ENCODE measurements around the gene POLN. TPM values are rescaled to one million over a fixed set of nuclear protein-coding genes. Genes with fewer than 3 reads are reported as not detected.

Gene POLN
- total RNA-seq, 1 donor from 2014 or later: 1.9 TPM

DNA sequence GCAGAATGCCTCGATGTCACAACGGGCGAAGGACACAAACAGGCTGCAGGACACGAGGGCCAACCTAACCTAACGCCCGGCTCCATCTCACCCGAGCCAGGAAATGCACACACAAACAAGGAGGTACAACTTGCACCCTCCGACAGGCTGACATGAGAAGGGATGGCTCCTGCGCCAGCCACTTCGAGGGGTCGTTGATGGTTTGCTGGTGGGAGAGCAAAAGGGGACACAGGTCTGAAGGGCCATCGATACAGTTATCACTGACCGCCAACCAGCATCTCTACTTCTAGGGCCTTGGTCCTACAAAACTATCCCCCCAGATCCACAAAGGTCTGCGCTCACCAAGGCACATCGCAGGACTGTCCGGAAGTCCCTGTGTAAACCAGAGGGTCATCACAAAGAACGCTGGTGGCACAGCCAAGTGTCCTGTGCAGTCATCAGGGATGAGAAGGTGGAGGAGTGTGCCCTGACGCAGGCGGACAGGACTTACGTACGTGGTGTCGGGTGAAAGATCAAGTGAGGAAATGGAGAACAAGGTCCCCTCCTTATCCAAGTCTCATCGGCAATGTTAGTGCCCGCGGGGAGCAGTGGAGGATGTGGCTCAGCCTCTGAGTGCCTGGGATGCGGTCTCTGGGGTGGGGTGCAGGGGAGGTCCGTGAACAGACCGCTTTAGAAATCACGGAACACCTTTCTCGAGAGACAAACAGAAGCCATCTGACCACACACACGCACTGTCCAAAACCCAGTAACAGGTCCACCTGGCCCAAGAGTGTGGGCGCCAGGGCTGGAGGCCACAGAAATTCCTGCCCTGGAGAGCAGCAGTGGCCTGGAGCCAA lies 13.0 kb upstream of the POLN start:
- Mint-ChIP-seq H3K27ac (no peak overlapping the region), H3K9me3 (no peaks in the 10 kb centered on the region), H3K27me3 (no peaks in the 10 kb centered on the region), H3K4me1 (no peaks in the 10 kb centered on the region), H3K4me3 (no peak overlapping the region), H3K36me3 (ENCODE audit: low read depth) (no peaks in the 10 kb centered on the region)
- no peak for DNase-seq
- intact Hi-C loops (cut with micrococcal nuclease): no loop called here

- Mint-ChIP-seq H3K36me3 (ENCODE audit: low read depth) (no peaks in the 10 kb centered on the region), H3K27me3 (no peaks in the 10 kb centered on the region), H3K27ac (no peak overlapping the region), H3K4me1 (no peaks in the 10 kb centered on the region), H3K4me3 (no peak overlapping the region), H3K9me3 (no peaks in the 10 kb centered on the region)
- DNase-seq: no peak
- intact Hi-C loops (cut with micrococcal nuclease): no loop called here
Observed at GRCh38 chr4:2253160-2254084, 11.5 kb upstream of the POLN start.

DNA sequence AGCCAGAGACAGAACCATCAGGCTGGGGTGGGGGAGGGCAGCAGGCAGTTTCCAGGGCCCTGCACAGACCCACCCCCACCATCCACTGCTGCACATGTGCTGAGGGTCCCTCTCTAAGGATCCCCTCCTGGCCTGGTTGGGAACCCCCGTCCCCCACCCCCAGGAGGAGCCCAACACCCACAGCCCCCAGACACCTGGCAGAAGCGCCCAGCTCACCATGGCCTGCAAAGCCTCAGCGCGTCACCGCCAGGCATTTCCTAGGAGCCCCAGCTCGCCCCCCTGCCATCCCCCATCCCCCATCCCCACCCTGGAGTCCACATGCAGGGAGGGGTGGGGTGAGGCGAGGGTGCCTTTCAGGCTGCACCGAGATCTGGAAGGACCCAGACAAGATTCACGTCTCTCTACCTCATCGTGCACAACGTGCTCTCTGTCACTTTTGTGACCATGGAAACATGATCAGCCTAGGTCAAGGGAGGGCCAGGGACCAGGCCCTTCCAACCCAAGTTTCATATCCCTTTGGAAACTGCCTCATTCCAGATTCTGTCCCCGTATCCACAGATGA lies 10.7 kb upstream of the POLN start:
- no peaks in the 10 kb centered on the region for H3K36me3 Mint-ChIP-seq (ENCODE audit: low read depth)
- no peak for DNase-seq
- H3K4me3 Mint-ChIP-seq: no peak overlapping the region
- H3K27me3 Mint-ChIP-seq: no peaks in the 10 kb centered on the region
- no peaks in the 10 kb centered on the region for H3K4me1 Mint-ChIP-seq
- intact Hi-C loops (cut with micrococcal nuclease): no loop called here
- H3K27ac Mint-ChIP-seq: no peak overlapping the region
- no peaks in the 10 kb centered on the region for H3K9me3 Mint-ChIP-seq

- no peaks in the 10 kb centered on the region for H3K27me3 Mint-ChIP-seq
- H3K4me1 Mint-ChIP-seq: no peaks in the 10 kb centered on the region
- no peak overlapping the region for H3K27ac Mint-ChIP-seq
- no peaks in the 10 kb centered on the region for H3K36me3 Mint-ChIP-seq (ENCODE audit: low read depth)
- no peaks in the 10 kb centered on the region for H3K9me3 Mint-ChIP-seq
- intact Hi-C loops (cut with micrococcal nuclease): no loop called here
- no peak overlapping the region for H3K4me3 Mint-ChIP-seq
- no peak for DNase-seq
Observed at GRCh38 chr4:2251795-2252529, 10.0 kb upstream of the POLN start.

DNA sequence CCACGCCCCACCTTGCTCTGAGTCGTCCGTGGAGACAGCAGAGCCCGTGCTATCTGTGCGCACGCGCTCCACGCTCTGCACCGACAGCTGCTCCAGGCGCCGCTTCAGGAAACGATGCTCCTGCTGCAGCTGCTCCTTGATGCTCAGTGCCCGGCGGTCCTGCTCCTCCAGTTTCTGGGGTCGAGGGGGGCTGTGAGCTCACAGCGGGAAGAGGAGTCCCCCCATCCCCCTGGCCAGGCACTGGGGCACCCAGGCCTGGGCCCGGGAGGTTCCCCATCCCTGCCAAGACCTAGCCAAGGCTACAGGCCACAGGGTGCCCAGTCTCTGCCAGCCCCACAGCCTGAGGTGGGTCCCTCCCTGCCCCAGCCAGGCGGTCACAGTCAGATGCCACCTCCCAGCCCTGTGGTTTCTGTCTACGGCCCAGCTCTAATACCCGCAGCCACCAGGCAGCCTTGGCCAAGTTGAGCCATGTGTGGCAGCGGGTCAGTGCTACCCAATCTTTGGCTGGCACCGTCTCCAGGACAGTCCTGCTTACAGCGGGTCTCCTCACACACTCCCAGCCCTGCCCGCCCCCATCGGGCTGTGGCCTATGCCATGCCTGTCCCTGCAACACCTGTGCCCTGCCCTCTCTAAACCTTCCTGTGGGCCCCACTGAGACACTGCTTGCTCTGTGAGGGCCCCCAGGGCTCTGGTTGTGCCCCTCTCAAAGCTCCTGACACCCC lies 9.3 kb upstream of the POLN start:
- Mint-ChIP-seq H3K4me3 (no peak overlapping the region), H3K9me3 (no peaks in the 10 kb centered on the region), H3K36me3 (ENCODE audit: low read depth) (no peaks in the 10 kb centered on the region), H3K27ac (no peak overlapping the region), H3K4me1 (no peaks in the 10 kb centered on the region), H3K27me3 (no peaks in the 10 kb centered on the region)
- intact Hi-C loops (cut with micrococcal nuclease): no loop called here
- no peak for DNase-seq

- intact Hi-C loops (cut with micrococcal nuclease): no loop called here
Observed at GRCh38 chr4:2250357-2251072, 8.6 kb upstream of the POLN start.

DNA sequence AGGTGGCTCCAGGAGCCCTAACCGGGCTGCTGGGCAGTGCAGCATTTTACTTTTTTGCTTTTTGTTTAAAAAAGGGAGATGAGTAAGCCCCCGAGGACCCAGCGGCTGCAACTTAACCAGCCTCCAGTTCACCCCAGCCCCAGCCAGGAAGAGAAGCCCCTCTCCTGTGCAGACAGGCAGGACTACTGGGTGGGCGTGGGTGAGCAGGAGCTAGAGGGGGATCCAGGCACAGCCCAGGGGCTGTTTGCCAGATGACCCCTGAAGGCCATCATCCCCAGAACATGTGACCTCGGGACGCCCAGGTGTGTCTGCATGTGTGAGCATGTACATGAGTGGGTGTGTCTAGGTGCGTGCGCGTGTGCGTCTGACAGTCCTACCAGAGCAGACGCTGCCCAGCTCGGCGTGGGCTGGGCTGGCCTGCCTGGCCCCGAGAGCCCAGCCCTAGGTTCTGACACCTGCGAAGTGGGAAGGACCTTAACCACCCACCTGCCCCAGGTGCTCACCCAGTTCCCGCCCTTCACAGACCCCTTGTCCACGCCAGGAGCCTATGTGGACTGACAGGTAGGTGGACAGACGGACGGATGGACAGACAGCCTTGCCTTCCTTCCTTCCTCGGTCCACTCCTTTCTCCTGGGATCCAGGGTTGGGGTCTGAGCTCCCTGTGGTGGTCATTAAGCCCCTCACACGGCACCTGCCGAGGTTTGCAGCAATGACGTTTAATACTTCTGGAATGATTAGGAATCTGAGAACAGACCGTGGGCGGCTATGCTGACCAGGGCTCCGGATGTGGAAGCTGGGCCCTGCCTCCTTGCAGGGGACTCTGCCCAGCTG lies 7.8 kb upstream of the POLN start:
- Mint-ChIP-seq H3K9me3 (no peaks in the 10 kb centered on the region), H3K27me3 (no peaks in the 10 kb centered on the region), H3K4me1 (peaks cover 5% of the 10 kb centered on the region), H3K27ac (no peak overlapping the region), H3K36me3 (ENCODE audit: low read depth) (no peaks in the 10 kb centered on the region), H3K4me3 (no peak overlapping the region)
- intact Hi-C loops (cut with micrococcal nuclease): loop anchor here (10.0 kb wide), 1 partner anchor 535 kb away; the partner anchor contains the start of gene SLBP
- no peak for DNase-seq

More at GRCh38 chr4:2250357-2251072, 8.6 kb upstream of the POLN start:
- no peak overlapping the region for H3K27ac Mint-ChIP-seq
- H3K4me1 Mint-ChIP-seq: no peaks in the 10 kb centered on the region
- no peak for DNase-seq
- no peaks in the 10 kb centered on the region for H3K9me3 Mint-ChIP-seq
- no peak overlapping the region for H3K4me3 Mint-ChIP-seq
- no peaks in the 10 kb centered on the region for H3K27me3 Mint-ChIP-seq
- H3K36me3 Mint-ChIP-seq (ENCODE audit: low read depth): no peaks in the 10 kb centered on the region

GRCh38 chr4:2248821-2249261 lies 6.9 kb upstream of the POLN start:
- no peaks in the 10 kb centered on the region for H3K9me3 Mint-ChIP-seq
- intact Hi-C loops (cut with micrococcal nuclease): loop anchor here (10.0 kb wide), 1 partner anchor 534 kb away; the partner anchor contains the start of gene SLBP

DNA sequence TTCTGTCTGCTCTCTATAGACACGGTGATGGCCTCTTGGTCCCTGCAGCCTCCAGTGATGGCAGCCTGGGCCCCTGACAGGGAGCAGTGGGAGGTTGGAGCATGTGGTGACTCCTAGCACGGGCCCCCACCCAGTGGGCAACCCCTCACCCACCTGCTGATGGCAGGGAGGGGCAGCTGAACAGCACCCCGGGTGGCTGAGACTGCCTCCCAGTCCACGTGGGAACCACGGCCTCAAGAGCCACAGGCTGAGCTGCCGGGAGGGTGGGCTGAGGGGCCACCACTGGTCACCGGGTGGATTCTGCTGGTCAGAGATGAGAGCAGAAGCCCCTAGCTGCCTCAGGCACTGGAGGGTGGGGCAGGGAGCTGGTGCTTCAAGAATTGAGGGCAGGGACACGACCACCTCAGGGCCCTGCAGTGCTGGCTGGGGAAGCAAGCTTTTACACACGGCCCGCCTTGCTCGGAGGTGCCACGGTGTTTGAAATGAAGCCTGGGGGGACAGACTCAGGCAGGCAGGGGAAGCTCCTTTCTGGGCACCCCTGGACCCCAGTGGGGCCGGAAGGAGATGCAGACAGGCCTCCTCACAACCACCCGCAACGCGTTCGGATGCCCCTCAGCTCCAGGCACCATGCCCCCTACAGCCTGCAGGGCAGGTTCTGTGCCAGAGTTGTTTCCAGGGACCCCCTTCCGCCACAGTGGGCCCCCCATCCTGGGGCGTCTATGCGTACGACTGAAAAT lies 6.3 kb upstream of the POLN start:
- peaks cover 2% of the 10 kb centered on the region for H3K27me3 Mint-ChIP-seq
- no peaks in the 10 kb centered on the region for H3K36me3 Mint-ChIP-seq (ENCODE audit: low read depth)
- H3K27ac Mint-ChIP-seq: no peak overlapping the region
- peaks cover 11% of the 10 kb centered on the region for H3K4me1 Mint-ChIP-seq
- H3K9me3 Mint-ChIP-seq: no peaks in the 10 kb centered on the region
- no peak overlapping the region for H3K4me3 Mint-ChIP-seq
- no peak for DNase-seq
- intact Hi-C loops (cut with micrococcal nuclease): loop anchor here (10.0 kb wide), 1 partner anchor 533 kb away; the partner anchor contains the start of gene SLBP

More at GRCh38 chr4:2248821-2249261, 6.9 kb upstream of the POLN start:
- H3K27me3 Mint-ChIP-seq: peaks cover 1% of the 10 kb centered on the region
- peaks cover 6% of the 10 kb centered on the region for H3K4me1 Mint-ChIP-seq
- H3K36me3 Mint-ChIP-seq (ENCODE audit: low read depth): no peaks in the 10 kb centered on the region
- no peak overlapping the region for H3K4me3 Mint-ChIP-seq
- no peak for DNase-seq
- H3K27ac Mint-ChIP-seq: no peak overlapping the region

DNA sequence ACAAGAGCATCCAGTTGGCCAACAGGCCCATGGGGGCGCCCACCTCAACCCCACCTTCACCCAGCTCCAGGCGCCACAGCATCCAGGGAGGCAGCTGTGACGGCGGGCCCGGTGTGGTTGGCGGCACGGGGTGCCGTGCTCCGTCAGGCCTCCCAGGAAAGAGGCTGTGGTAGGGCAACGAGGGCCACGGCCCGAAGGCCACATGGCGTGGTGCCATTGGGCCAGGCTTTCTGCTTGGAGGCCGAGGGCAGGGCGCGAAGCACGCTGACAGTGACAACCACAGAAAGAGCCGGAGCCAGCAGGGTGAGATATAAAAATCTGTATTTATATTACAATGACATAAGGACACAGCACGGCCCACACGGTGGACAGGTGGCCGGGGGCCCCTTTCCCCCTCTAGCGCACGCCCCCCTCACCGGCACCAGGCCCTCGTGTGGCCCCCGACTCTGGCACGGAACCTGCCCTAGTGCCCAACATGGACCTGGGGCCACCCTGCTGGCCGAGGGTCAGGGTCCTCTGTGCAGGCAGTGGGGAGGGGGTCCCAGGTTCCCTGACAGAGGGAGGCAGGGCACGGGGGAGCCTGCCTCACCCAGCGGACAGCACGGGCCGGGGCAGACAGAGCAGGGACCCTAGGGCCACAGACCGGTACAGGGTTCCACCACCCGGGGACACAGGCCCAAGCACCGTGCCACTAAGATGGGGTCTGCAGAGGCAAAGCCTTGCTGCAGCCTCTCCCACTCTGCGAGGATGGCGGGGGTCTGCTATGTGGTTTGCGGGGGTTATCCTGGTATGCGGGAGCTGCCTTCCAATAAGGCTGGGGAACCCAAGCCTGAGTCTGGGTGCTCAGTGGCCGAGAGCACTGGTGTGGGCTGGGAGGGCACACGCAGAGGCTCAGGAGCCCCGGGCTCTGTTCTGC lies 5.5 kb upstream of the POLN start:
- DNase-seq: peak; percentile 55
- Mint-ChIP-seq H3K9me3 (no peaks in the 10 kb centered on the region), H3K27ac (no peak overlapping the region), H3K36me3 (ENCODE audit: low read depth) (no peaks in the 10 kb centered on the region), H3K4me3 (no peak overlapping the region), H3K27me3 (peaks cover 2% of the 10 kb centered on the region), H3K4me1 (peaks cover 11% of the 10 kb centered on the region)
- intact Hi-C loops (cut with micrococcal nuclease): loop anchor here (10.0 kb wide), 1 partner anchor 533 kb away; the partner anchor contains the start of gene SLBP

All from activated CD4-positive, alpha-beta T cell treated with anti-CD3 and anti-CD28 coated beads, Interleukin-2, amount 10 ng/mL, durations not matched to agents 24 days and 14 days (primary cell).